ENCODE measurements around the gene TMED1. TPM values are rescaled to one million over a fixed set of nuclear protein-coding genes. Genes with fewer than 3 reads are reported as not detected.

TMED1 gene
- total RNA-seq, 1 experiment from 2014 or later: 32.3 TPM

DNA sequence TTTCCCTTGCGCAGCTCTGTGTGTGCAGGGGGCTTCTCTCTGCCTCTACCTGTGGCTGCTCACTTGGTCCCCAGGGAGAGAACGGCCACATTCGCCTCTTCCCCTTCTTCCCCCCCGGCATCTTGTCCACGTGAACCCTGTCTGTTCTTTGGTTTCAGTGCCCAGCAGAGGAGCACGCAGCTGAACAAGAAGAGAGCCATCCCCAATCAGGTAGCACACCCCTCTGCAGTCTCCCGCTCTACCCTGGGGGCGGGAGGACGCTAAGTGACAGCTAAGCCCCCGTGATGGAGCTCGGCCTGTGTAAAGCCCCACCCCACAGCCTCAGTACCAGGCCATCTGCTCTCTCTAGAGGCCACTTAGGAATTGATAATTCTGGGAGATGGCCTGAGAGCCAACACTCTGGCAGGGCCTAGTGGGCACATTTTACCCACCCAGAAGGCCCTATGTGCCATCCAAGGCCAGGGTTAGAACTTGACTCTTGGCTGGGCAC, 30.2 kb downstream of the TMED1 start:
- Histone ChIP-seq H3K9ac (ENCODE audit: extremely low read depth, insufficient read length, low read length) (no peak overlapping the region), H4K91ac (ENCODE audit: insufficient read length, low read depth, low read length) (no peak overlapping the region), H3K9me3 (ENCODE audit: control insufficient read depth, low read depth, low read length) (no peaks in the 10 kb centered on the region), H3K27ac (ENCODE audit: insufficient read length, low read depth, low read length) (no peak overlapping the region), H3K79me2 (ENCODE audit: insufficient read depth, low read length) (no peaks in the 10 kb centered on the region), H3K79me1 (ENCODE audit: insufficient read depth, low read depth, low read length, poor library complexity, severe bottlenecking) (no peaks in the 10 kb centered on the region), H3K23ac (ENCODE audit: insufficient read length, low read depth, low read length) (no peak overlapping the region), H4K5ac (ENCODE audit: insufficient read length, low read depth, low read length) (no peak overlapping the region), H4K20me1 (ENCODE audit: control insufficient read depth, insufficient read depth, insufficient read length) (no peaks in the 10 kb centered on the region), H4K8ac (replicated peaks; ENCODE audit: insufficient read length, low read depth, low read length) (no peak overlapping the region), H3K56ac (ENCODE audit: insufficient read length, low read depth, low read length) (no peak overlapping the region), H2AFZ (ENCODE audit: low read length) (no peak overlapping the region), H2BK20ac (ENCODE audit: low read depth, low read length, poor library complexity, severe bottlenecking) (no peak overlapping the region), H3K4me1 (ENCODE audit: insufficient read depth, low read length) (no peaks in the 10 kb centered on the region), H3T11ph (ENCODE audit: low read length) (no peak overlapping the region), H2BK15ac (ENCODE audit: low read depth, low read length) (no peak overlapping the region), H3K18ac (ENCODE audit: insufficient read length, low read depth, low read length) (no peak overlapping the region), H2BK5ac (ENCODE audit: insufficient read length, low read length) (no peak overlapping the region), H2BK120ac (ENCODE audit: low read depth, low read length, poor library complexity, severe bottlenecking) (no peak overlapping the region), H3K4me2 (ENCODE audit: insufficient read depth, insufficient read length, low read length) (no peak overlapping the region), H3K4ac (ENCODE audit: low read depth, low read length) (no peak overlapping the region), H3K14ac (ENCODE audit: insufficient read depth, low read length) (no peak overlapping the region), H3K23me2 (ENCODE audit: insufficient read length, low read depth, low read length, poor library complexity, severe bottlenecking) (no peaks in the 10 kb centered on the region), H2BK12ac (ENCODE audit: insufficient read length, low read depth, low read length) (no peak overlapping the region), H3K27me3 (ENCODE audit: insufficient read depth, low read length) (no peaks in the 10 kb centered on the region), H2AK5ac (ENCODE audit: insufficient read length, low read length) (no peak overlapping the region)
- H3K4me1 Mint-ChIP-seq: no peaks in the 10 kb centered on the region
- no peak overlapping the region for H3K4me3 Mint-ChIP-seq
- H3K27ac Mint-ChIP-seq: peak overlapping the region in 2 of 3 experiments; percentile 37 to 53; a peak in 2 of 7 replicates
- no CpG with 5 or more reads among the region's 11 CpGs for WGBS (ENCODE audit: extremely low coverage, insufficient read length, low lambda C conversion rate)
- no peaks in the 10 kb centered on the region for H3K9me3 Mint-ChIP-seq
- TF ChIP-seq, protein P1, sequence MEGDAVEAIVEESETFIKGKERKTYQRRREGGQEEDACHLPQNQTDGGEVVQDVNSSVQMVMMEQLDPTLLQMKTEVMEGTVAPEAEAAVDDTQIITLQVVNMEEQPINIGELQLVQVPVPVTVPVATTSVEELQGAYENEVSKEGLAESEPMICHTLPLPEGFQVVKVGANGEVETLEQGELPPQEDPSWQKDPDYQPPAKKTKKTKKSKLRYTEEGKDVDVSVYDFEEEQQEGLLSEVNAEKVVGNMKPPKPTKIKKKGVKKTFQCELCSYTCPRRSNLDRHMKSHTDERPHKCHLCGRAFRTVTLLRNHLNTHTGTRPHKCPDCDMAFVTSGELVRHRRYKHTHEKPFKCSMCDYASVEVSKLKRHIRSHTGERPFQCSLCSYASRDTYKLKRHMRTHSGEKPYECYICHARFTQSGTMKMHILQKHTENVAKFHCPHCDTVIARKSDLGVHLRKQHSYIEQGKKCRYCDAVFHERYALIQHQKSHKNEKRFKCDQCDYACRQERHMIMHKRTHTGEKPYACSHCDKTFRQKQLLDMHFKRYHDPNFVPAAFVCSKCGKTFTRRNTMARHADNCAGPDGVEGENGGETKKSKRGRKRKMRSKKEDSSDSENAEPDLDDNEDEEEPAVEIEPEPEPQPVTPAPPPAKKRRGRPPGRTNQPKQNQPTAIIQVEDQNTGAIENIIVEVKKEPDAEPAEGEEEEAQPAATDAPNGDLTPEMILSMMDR (conservative IDR thresholded peaks at IDR 0.05): no peak
- no peak for DNase-seq
- no peaks in the 10 kb centered on the region for H3K27me3 Mint-ChIP-seq (ENCODE audit: low read depth)
- peaks cover 23 to 55% (median 51%) of the 10 kb centered on the region in 3 experiments; a peak in 6 of 7 replicates for H3K36me3 Mint-ChIP-seq (ENCODE audit: insufficient read depth in 1 of 3, low read depth in 3 of 3)

Measured in H9 (cell line).